Thoracic aorta (tissue), 2 donors: ENCODE results near the gene DOK3. TPM values are rescaled to one million over a fixed set of nuclear protein-coding genes. Genes with fewer than 3 reads are reported as not detected.

Source experiments
- ATAC-seq: fragments of 150-250 bp; one replicate; pipeline ENCODE4 v1.8.0; 2017; ENCODE audit warnings: low read depth; ENCODE audit not compliant: insufficient number of reproducible peaks, low FRiP score
- DNase-seq: peaks from one replicate; pipeline ENCODE4 v3.0.0-alpha.2; 2020; ENCODE audit warnings: low spot score
- H3K27ac ChIP-seq, 2 donors: fragments of 200-600 bp; sonication (generic); 1 replicate in 1 of 2; 2 replicates in 1 of 2; pipeline ENCODE4 v1.5.1; 2016; ENCODE audit warnings: mild to moderate bottlenecking in 2 of 2, moderate library complexity in 2 of 2
- H3K27me3 ChIP-seq: fragments of 200-600 bp; sonication (generic); replicated peaks from 2 replicates; pipeline ENCODE4 v1.6.0; 2016; ENCODE audit warnings: mild to moderate bottlenecking; ENCODE audit not compliant: insufficient read depth
- H3K36me3 ChIP-seq: fragments of 200-600 bp; sonication (generic); one replicate; pipeline ENCODE4 v1.5.1; 2016
- H3K4me1 ChIP-seq, 2 donors: fragments of 200-600 bp; sonication (generic); 1 replicate in 1 of 2; 2 replicates in 1 of 2; pipeline versions ENCODE4 v1.5.1 to v1.6.0; 2016; ENCODE audit warnings: low read depth in 2 of 2, mild to moderate bottlenecking in 1 of 2; ENCODE audit not compliant: control insufficient read depth in 1 of 2
- H3K4me3 ChIP-seq: fragments of 200-600 bp; sonication (generic); 2 replicates; pipeline ENCODE4 v1.5.1; 2016; ENCODE audit warnings: mild to moderate bottlenecking
- H3K9me3 ChIP-seq: fragments of 200-600 bp; sonication (generic); 2 replicates; pipeline ENCODE4 v1.5.1; 2016
- total RNA-seq, 2 donors: library from RNA; depleted of rRNA; stranded (reverse); fragments of >200 nt; gene quantifications; one replicate each; pipeline versions ENCODE4 v1.1.0 to v1.2.3, GENCODE V29; 2016
- TF ChIP-seq, protein P1 (sequence below): fragments of 200-600 bp; sonication (generic); IDR thresholded peaks from one replicate; pipeline ENCODE4 v1.5.1; 2019; ENCODE audit warnings: antibody characterized with exemption

Gene DOK3
- total RNA-seq, 2 donors from 2014 or later, result 20.5 to 35.6 TPM

GRCh38 chr5:177501874-177502678 lies 7.5 kb downstream of the DOK3 start:
- TF ChIP-seq, protein P1, sequence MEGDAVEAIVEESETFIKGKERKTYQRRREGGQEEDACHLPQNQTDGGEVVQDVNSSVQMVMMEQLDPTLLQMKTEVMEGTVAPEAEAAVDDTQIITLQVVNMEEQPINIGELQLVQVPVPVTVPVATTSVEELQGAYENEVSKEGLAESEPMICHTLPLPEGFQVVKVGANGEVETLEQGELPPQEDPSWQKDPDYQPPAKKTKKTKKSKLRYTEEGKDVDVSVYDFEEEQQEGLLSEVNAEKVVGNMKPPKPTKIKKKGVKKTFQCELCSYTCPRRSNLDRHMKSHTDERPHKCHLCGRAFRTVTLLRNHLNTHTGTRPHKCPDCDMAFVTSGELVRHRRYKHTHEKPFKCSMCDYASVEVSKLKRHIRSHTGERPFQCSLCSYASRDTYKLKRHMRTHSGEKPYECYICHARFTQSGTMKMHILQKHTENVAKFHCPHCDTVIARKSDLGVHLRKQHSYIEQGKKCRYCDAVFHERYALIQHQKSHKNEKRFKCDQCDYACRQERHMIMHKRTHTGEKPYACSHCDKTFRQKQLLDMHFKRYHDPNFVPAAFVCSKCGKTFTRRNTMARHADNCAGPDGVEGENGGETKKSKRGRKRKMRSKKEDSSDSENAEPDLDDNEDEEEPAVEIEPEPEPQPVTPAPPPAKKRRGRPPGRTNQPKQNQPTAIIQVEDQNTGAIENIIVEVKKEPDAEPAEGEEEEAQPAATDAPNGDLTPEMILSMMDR, result no peak
- no peak for ATAC-seq

DNA sequence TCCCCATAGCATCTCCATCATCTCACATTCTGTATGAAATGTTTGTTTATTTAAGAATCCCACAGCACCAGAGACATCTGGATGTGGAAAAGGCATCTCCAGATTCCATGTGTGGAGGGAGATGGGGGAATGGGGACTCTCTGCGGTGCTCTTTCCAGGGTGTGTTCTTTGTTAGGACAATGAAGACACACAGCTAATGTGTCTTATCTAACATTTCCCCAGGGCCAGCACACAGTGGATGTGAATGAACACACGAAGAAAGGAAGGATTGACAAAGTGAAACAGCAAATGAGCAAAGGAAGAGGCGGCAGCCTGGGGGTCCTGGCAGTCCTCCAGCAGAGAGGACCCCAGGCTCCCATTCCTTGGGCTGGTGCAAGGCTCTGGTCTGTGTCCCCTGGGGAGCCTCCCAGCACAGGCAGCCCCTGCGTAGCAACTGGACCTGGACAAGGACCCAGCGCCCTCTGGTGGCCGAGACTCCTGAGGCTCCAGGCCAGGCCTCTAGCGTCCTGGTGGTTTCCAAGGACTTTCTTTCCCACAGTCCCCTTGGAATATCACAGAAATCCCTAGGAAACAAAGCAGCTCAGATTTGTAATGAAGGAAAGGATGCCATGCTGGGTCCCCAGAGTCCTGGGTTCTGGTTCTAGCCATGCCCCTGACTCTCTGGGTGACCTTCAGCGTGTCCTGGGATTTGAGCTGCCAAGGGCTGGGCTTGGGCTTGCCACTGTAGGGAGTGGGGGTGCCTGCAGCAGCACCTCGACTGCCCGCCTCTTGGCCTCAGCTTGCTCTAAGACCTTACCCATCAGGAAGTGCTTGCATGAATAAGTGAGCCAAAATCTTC lies 8.7 kb downstream of the DOK3 start:
- Histone ChIP-seq H3K27ac (no peak overlapping the region), H3K4me3 (no peak overlapping the region), H3K4me1 (peaks cover 3 to 15% of the 10 kb centered on the region in 2 donors), H3K27me3 (no peaks in the 10 kb centered on the region), H3K36me3 (peaks cover 6% of the 10 kb centered on the region), H3K9me3 (no peaks in the 10 kb centered on the region)
- TF ChIP-seq, protein P1, result peak; percentile 96
- ATAC-seq, result no peak
- DNase-seq, result peak; percentile 79

More at GRCh38 chr5:177501874-177502678, 7.5 kb downstream of the DOK3 start:
- DNase-seq, result no peak
- peaks cover 0 to 11% of the 10 kb centered on the region in 2 donors for H3K4me1 ChIP-seq
- no peaks in the 10 kb centered on the region for H3K36me3 ChIP-seq
- H3K27ac ChIP-seq, result no peak overlapping the region
- no peaks in the 10 kb centered on the region for H3K27me3 ChIP-seq
- H3K9me3 ChIP-seq, result no peaks in the 10 kb centered on the region
- H3K4me3 ChIP-seq, result no peak overlapping the region

- no peak overlapping the region for H3K27ac ChIP-seq
- H3K4me3 ChIP-seq, result no peak overlapping the region
- H3K36me3 ChIP-seq, result peaks cover 7% of the 10 kb centered on the region
- no peaks in the 10 kb centered on the region for H3K9me3 ChIP-seq
- no peak for DNase-seq
- peaks cover 12 to 25% of the 10 kb centered on the region in 2 donors for H3K4me1 ChIP-seq
- H3K27me3 ChIP-seq, result no peaks in the 10 kb centered on the region
- no peak for ATAC-seq
- TF ChIP-seq, protein P1, result no peak
These were observed 9.8 kb downstream of the DOK3 start for GRCh38 chr5:177499842-177500241.

DNA sequence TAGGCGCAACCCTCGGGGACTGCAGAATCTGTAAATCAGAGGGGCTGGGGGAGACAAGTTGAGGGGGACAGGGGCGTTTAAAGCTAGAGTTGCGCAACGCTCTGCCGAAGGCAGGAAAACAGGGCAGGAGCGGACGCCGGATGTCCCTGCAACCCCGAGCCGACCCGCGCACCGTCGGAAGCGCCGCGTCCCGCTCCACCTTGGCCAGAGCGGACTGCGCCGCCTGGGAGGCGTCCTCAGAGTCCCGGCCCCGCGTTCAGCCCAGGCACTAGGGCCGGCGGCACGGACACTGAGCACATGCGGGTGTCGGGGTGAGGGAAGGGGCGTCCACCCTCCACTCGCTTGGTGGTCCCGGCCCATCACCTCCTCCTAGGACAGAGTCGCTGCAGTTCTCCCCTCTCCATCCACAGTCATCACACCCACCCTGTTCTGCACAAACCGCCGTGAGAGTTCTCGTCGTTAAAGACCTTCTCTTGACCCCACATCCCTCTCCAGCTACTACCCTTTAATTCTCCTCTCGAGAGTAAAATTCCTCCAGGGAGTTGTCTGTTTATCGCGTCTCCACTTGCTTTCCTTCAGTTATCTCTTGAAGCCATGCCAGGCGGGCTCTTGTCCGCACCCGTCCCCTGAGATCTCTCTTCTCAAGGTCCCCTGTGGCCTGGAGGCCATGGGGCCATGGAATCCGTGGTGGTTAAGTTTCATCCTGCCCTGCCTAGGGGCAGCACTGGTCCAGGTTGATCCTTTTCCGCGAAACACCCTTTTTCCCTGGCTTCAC lies 11.4 kb downstream of the DOK3 start:
- Histone ChIP-seq H3K4me3 (peak overlapping the region; percentile 90), H3K4me1 (peaks cover 27 to 42% of the 10 kb centered on the region in 2 donors), H3K36me3 (peaks cover 14% of the 10 kb centered on the region), H3K9me3 (no peaks in the 10 kb centered on the region), H3K27me3 (no peaks in the 10 kb centered on the region), H3K27ac (peak overlapping the region; percentile 33 to 100)
- ATAC-seq (no peak), DNase-seq (no peak)
- TF ChIP-seq, protein P1, result no peak
